ENCODE measurements around the gene ERG28.

GRCh38 chr14:75649773-75650172, 10.9 kb downstream of the ERG28 start:
- TF ChIP-seq ZBTB33 (IDR thresholded peaks at IDR 0.05) (no peak), CTCF (IDR thresholded peaks at IDR 0.05; ENCODE audit: low read depth, low read length, missing input control) (no peak), REST (IDR thresholded peaks at IDR 0.05) (no peak), RAD21 (IDR thresholded peaks at IDR 0.05) (no peak), MAX (IDR thresholded peaks at IDR 0.05) (no peak), HNF4G (IDR thresholded peaks at IDR 0.05) (no peak)

All from liver (tissue), 3 donors.